Measurements from ENCODE around the gene SIAH2. TPM values are rescaled to one million over a fixed set of nuclear protein-coding genes. Genes with fewer than 3 reads are reported as not detected.

The SIAH2 gene
- total and polyA plus RNA-seq, 9 of the 15 experiments (the other 6 are each of a cell fraction or from before 2014, with no cell fraction given), result 4.8 to 39.0 (median 29.9) TPM

- Histone ChIP-seq H3K27ac (ENCODE audit: extremely low read depth, low read depth, low read length) (no peak overlapping the region), H3K4me1 (replicated peaks in 1 of 2; ENCODE audit: control insufficient read depth in 2 of 2, insufficient read depth in 2 of 2, low read length in 2 of 2) (peaks cover 19 to 52% of the 10 kb centered on the region in 2 experiments), H4K20me1 (replicated peaks; ENCODE audit: control insufficient read depth, insufficient read depth, low read length) (peaks cover 4% of the 10 kb centered on the region; the same call in 1 of the 2 replicates), H3K4me2 (ENCODE audit: insufficient read depth, low read length) (no peak overlapping the region), H3K9me3 (replicated peaks; ENCODE audit: control insufficient read depth, insufficient read depth, low read depth, low read length) (no peaks in the 10 kb centered on the region), H3K9me1 (ENCODE audit: control insufficient read depth, insufficient read depth, low read length) (no peaks in the 10 kb centered on the region), H3K36me3 (ENCODE audit: control insufficient read depth, insufficient read depth, low read length) (peaks cover 27% of the 10 kb centered on the region), H3K4me3 (no peak overlapping the region), H3K27me3 (ENCODE audit: control insufficient read depth in 2 of 2, insufficient read depth in 2 of 2, low read length in 2 of 2) (no peaks in the 10 kb centered on the region), H3K79me2 (ENCODE audit: control insufficient read depth, insufficient read depth, low read length) (peaks cover 58% of the 10 kb centered on the region), H3K9ac (ENCODE audit: insufficient read depth in 1 of 2, low read depth in 2 of 2, low read length in 2 of 2) (no peak overlapping the region), H2AFZ (ENCODE audit: low read depth, low read length) (no peak overlapping the region)
- WGBS (ENCODE audit: insufficient coverage, low coverage, missing lambda C conversion rate), result 92% methylated on average over 15 of the region's 15 CpGs
- POLR2A ChIA-PET, result interaction anchor here (0.9 kb wide), 1 partner anchor 29 kb away, joined by 3 read pairs; no protein-coding TSS in a partner anchor
- CTCF ChIA-PET (ENCODE audit: low intra/inter-chr PET ratio), result no interaction called here
- DNase-seq (ENCODE audit: extremely low read depth in 1 of 4, low spot score in 3 of 4), result no peak
- BruUV-seq (replicated peaks), result no TSS peak
- intact Hi-C loops (cut with micrococcal nuclease), result no loop called here
- no peak for FAIRE-seq
- TF ChIP-seq MLLT1 (IDR thresholded peaks at IDR 0.05) (peak in 1 of 2 experiments; percentile 35; a peak in 1 of 4 replicates), ZBTB5 (IDR thresholded peaks at IDR 0.05) (no peak), SRSF9 (IDR thresholded peaks at IDR 0.05; ENCODE audit: borderline replicate concordance, low read depth, low read length) (no peak), E2F4 (CRISPR knock-in tag; IDR thresholded peaks at IDR 0.05; ENCODE audit: low read depth) (no peak), CREB1 (IDR thresholded peaks at IDR 0.05) (no peak), CREB1 (CRISPR knock-in tag; IDR thresholded peaks at IDR 0.05) (no peak), E2F6 (IDR thresholded peaks at IDR 0.05; ENCODE audit: borderline replicate concordance in 1 of 2, extremely low read depth in 1 of 2, insufficient read depth in 1 of 2, insufficient read length in 1 of 2, low read depth in 1 of 2, low read length in 1 of 2, poor library complexity in 1 of 2, severe bottlenecking in 1 of 2) (no peak)
- in situ Hi-C loops (cut with MboI), result no loop called here
- no peak for ATAC-seq
Observed at GRCh38 chr3:150742141-150742523, 20.8 kb downstream of the SIAH2 start.
